Heart left ventricle (tissue), 13 donors: ENCODE data around the gene RUNDC3A.

Experiments used
- POLR2A ChIP-seq, 2 donors: fragments of 450-650 bp; IDR thresholded peaks; one replicate each; pipeline ENCODE4 v1.6.1; 2017; ENCODE audit warnings: antibody characterized with exemption in 2 of 2, mild to moderate bottlenecking in 2 of 2, moderate library complexity in 2 of 2
- TF ChIP-seq, protein P1 (sequence below), 12 donors: fragments of 200-600 bp; sonication (generic) in 4 of 12; IDR thresholded peaks; one replicate each; pipeline versions ENCODE4 v1.5.0 to v1.8.0; 2018 to 2022; ENCODE audit warnings: antibody characterized with exemption in 12 of 12, mild to moderate bottlenecking in 5 of 12
- donor health status: ischemic (EF 13 %, LVEDD 7.1; RV severe dilation, severe dysfunction).
- donor health status: DM: no; HTN: yes; CAD: no.
- donor health status: DM: no; HTN: no; CAD: no.
- donor health status: ischemic (EF 25% LVEDD 6.9; RV normal size, moderate dysfunction).
- donor health status: ischemic (EF 25% LVEDD 5.7; RV mildly dilated, moderate dysfunction).
- donor health status: ischemic (EF 35%, LVEDD 5.7; RV mildly dilated, moderate dysfunction).
- donor health status: nonischemic (EF 11% LVEDD 7.7; RV severe dilation, severe dysfunction).
- donor health status: DM: yes; HTN: yes; CAD: no.
- donor health status: PGD.
- donor health status: ischemic (EF 29% LVEDD 5.4; RV normal size, mild dysfunction).
- donor health status: nonischemic (EF 23%, LVEDD 6.1; RV moderate dilation, normal function).

DNA sequence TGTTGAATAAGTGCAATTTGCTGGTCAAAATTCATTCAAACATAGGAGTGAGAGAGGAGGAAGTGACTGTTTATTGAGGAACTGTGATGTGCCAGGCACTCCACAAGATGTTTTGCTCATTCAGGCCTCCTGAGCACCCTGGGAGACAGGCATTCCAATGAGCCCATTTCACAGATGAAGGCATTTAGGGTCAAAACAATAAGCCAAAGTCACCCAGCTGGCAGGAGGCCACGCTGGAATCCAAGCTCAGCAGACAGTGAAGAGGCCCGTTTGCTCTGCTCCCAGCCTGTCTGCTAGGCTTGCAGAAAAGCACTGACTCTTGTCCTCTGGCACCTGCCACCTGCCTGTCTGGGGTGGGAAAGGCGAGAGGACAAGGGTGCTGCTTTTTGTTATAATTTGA, 26.3 kb downstream of the RUNDC3A start:
- TF ChIP-seq, protein P1, sequence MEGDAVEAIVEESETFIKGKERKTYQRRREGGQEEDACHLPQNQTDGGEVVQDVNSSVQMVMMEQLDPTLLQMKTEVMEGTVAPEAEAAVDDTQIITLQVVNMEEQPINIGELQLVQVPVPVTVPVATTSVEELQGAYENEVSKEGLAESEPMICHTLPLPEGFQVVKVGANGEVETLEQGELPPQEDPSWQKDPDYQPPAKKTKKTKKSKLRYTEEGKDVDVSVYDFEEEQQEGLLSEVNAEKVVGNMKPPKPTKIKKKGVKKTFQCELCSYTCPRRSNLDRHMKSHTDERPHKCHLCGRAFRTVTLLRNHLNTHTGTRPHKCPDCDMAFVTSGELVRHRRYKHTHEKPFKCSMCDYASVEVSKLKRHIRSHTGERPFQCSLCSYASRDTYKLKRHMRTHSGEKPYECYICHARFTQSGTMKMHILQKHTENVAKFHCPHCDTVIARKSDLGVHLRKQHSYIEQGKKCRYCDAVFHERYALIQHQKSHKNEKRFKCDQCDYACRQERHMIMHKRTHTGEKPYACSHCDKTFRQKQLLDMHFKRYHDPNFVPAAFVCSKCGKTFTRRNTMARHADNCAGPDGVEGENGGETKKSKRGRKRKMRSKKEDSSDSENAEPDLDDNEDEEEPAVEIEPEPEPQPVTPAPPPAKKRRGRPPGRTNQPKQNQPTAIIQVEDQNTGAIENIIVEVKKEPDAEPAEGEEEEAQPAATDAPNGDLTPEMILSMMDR (IDR thresholded peaks at IDR 0.05) = no peak
- no peak for TF ChIP-seq POLR2A (IDR thresholded peaks at IDR 0.05)
